C4-2B (cell line): ENCODE results near the gene ST6GALNAC2.

ENCODE experiments used
- H3K27ac ChIP-seq: fragments of 450-650 bp; 2 replicates; pipeline ENCODE4 v1.5.1; 2017
- ZFX ChIP-seq: fragments of 450-650 bp; IDR thresholded peaks from 2 replicates; pipeline ENCODE4 v1.6.1; 2017
- TF ChIP-seq, protein P1 (sequence below): fragments of 450-650 bp; conservative IDR thresholded peaks from 2 replicates; pipeline ENCODE4 v1.5.1; 2017; ENCODE audit warnings: mild to moderate bottlenecking

ST6GALNAC2 gene

DNA sequence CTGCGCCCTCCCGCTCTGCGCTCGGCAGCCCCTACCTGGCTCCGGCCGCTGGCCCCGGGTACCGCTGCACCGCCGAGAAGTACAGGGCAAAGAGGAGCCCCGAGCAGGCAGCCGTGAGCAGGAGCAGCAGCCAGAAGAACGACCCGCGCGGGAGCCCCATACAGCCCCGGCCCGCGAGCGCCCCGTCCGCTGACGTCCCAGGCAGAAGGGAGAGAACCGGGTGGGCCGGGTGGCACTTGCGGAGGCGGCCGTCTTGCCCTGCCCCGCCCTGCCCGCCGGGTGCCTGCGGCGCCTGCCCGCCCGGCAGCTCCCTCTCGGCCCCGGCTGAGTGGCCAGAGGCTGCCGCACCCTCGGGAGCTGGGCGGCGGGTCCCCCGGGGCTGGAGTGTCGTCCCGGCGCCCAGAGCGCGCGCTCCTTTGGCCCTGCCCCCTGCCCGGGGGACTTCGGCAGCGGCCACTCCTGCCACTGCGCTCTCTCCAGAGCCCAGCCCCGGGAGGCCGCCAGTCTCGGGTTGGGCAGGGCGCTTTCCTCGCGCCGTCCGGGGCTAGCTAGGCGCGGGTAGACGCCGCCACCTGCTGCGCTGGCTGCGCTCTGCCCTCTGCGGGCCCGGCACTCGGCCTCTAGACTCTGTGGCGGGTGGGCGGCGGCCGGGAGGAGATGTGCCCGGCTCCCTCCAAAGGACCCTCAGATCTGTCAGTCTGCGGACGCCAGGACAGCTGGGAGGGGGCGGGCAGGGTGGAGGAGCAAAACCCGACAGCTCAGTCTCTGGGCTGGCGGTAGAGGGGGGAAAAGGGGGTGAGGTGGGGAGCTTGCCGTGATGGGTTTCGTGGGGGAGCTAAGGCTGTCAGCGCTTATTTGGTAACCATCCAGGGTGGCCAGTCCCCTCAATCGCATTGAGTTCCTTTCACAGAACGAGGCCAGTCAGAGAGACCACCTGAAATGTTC, at the start of gene ST6GALNAC2:
Gene ST6GALNAC2, minus strand, starts transcription at position 212 of the 945 bp plus-strand sequence. Its CDS starts 52 bp downstream, at position 160.
- H3K27ac ChIP-seq: peak within 1 kb of the TSS; percentile 3; the same call in 1 of the 2 replicates
- TF ChIP-seq, protein P1, sequence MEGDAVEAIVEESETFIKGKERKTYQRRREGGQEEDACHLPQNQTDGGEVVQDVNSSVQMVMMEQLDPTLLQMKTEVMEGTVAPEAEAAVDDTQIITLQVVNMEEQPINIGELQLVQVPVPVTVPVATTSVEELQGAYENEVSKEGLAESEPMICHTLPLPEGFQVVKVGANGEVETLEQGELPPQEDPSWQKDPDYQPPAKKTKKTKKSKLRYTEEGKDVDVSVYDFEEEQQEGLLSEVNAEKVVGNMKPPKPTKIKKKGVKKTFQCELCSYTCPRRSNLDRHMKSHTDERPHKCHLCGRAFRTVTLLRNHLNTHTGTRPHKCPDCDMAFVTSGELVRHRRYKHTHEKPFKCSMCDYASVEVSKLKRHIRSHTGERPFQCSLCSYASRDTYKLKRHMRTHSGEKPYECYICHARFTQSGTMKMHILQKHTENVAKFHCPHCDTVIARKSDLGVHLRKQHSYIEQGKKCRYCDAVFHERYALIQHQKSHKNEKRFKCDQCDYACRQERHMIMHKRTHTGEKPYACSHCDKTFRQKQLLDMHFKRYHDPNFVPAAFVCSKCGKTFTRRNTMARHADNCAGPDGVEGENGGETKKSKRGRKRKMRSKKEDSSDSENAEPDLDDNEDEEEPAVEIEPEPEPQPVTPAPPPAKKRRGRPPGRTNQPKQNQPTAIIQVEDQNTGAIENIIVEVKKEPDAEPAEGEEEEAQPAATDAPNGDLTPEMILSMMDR: no peak; the same call in 1 of the 2 replicates
- no peak for TF ChIP-seq ZFX

DNA sequence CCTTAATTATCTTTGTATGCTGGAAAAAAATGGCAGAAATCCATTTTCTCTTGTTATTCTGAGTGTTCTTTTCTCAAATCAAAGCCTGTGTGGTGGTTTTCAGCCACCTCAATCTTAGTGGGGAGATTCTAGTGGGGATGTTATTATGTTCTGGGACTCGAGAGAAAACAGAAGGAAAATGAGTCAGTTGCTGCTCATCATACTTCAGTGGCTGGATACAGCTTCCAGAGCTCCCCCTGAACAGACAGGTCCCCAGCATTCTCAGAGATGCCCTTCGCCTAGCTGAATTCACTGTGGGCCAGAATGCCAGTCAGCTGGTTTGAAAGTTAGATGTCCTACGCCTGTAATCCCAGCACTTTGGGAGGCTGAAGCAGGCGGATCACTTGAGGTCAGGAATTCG, 49.4 kb upstream of the ST6GALNAC2 start:
- no peak overlapping the region for H3K27ac ChIP-seq
- TF ChIP-seq ZFX: no peak
- TF ChIP-seq, protein P1: no peak

DNA sequence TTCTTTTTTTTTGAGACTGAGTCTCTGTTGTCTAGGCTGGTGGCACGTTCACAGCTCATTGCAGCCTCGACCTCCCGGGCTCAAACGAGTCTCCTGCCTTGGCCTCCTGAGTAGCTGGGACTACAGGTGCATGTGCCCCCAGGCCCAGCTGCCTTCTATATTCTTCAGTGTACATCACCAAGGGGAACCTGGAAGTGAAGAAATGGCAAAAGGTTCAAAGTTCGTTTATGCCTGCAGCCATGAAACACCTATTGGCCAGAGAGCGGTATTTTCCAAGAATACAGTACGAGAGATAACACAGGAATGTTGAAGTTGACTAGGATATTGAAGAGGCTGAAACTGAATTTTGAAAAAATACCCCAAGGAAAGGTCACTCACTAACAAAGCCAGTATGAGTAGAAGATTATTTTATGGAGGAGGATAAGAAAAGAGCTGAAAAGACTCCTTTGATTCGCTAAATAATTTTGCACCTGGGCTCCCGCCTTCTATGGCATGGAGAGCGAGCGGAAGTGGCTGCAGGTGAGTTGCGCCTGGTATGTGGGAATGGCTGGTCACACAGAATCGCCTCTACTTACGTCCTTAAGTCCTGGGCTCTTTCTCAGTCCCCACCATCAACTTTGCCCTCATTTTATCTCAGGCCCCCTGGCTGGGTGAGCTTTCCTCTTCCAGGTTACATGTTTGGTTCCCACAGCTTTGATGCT, 48.1 kb upstream of the ST6GALNAC2 start:
- no peak overlapping the region for H3K27ac ChIP-seq

DNA sequence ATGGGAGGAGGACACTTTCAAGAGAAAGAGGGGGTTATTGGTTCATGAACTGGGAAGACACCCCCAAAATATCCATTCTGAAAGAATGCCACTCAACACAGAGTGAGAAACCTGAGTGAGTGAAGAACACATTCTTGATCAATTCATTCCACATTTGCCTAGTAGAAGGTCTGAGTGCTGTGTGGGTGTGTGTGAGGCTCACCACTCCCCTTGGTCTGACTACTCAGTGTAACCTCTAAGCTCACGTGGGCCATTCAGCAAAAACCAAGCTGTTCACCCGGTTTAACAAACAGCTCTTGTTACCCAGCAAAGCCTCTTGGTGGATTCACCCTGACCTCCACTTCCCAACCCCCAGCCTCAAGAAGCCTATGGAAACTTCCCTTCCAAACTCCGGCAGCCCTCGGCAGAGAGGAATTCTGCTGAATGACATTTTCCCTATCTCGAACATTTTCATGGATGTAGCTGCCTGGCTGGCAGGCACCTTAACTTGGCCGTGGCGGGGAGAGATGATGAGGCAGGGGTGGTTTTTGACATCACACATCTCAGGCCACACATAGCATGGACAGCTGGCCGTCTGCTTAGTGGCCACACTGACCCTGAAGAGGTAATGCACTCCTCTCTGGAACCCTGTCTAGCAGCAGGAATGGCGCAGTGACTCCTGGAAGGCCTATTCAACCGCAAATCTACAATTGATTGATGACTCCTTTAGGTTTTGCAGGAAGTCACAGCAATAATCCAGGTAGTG, 46.3 kb upstream of the ST6GALNAC2 start:
- no peak overlapping the region for H3K27ac ChIP-seq
- no peak for TF ChIP-seq ZFX
- TF ChIP-seq, protein P1: no peak

More for the DNA sequence above, 48.1 kb upstream of the ST6GALNAC2 start:
- no peak for TF ChIP-seq ZFX
- TF ChIP-seq, protein P1: no peak

DNA sequence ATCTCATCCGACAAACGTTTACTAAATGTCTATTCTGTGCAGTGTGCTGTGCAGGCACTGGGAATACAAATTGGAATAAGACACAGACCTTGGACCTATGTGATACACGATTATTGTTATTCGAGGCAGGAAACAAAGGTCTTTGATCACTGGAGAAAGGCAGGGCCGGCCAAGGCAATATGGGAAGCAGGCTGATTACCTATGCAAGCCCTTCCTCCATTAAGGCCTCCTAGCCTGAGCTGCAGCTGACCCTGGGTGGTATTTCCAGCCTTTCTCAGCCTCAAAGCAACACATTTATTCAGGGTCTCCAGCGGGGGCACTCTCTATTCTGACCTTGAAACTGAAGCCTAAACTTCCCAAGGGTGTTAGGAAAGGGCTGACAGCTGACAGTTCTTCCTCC, 44.5 kb upstream of the ST6GALNAC2 start:
- no peak for TF ChIP-seq ZFX
- TF ChIP-seq, protein P1: no peak
- no peak overlapping the region for H3K27ac ChIP-seq

DNA sequence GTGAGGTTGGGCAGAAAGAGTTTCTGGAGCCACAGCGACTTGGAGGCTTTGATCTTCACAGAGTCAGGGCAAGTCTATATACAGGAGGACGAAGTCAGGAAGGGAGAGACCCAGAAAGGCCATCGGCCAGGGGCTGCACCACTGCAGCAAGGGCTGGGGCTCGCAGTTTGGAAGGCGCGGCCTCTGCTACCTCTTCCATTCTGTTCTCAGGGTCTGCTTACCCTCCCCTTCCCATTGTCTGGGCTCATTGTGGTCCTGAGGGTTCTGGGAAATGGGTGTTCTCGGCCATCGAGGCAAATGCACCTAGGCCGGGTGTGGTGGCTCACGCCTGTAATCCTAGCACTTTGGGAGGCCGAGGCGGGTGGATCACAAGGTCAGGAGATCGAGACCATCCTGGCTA, 41.9 kb upstream of the ST6GALNAC2 start:
- TF ChIP-seq, protein P1: no peak
- no peak for TF ChIP-seq ZFX
- H3K27ac ChIP-seq: no peak overlapping the region
